Neutrophil (primary cell): ENCODE data around the gene WDR74.
"Not testable (repeated sequence)": the region's sequence is repeated elsewhere in the genome, so short reads cannot be mapped to it uniquely, and the experiment has no call there.

Source experiments
- H3K27ac ChIP-seq: fragments of 200-600 bp; sonication (generic); 2 replicates; pipeline ENCODE4 v1.5.1; 2016; ENCODE audit warnings: mild to moderate bottlenecking, moderate library complexity
- H3K27me3 ChIP-seq: fragments of 200-600 bp; sonication (generic); 2 replicates; pipeline ENCODE4 v1.6.0; 2016; ENCODE audit warnings: mild to moderate bottlenecking
- H3K36me3 ChIP-seq: fragments of 200-600 bp; sonication (generic); 2 replicates; pipeline ENCODE4 v1.5.1; 2017
- H3K4me1 ChIP-seq, 2 experiments: fragments of 200-600 bp in 1 of 2; sonication (generic) in 1 of 2; 1 replicate in 1 of 2; 2 replicates in 1 of 2; pipeline versions ENCODE4 v1.5.1 to v1.6.1; 2013 to 2016; ENCODE audit warnings: low read depth in 1 of 2, low read length in 1 of 2, mild to moderate bottlenecking in 1 of 2, moderate library complexity in 1 of 2; ENCODE audit not compliant: control insufficient read depth in 1 of 2, insufficient read depth in 1 of 2
- H3K4me3 ChIP-seq, 2 experiments: fragments of 200-600 bp in 1 of 2; sonication (generic) in 1 of 2; 1 replicate in 1 of 2; 2 replicates in 1 of 2; pipeline ENCODE4 v1.5.1; 2013 to 2016; ENCODE audit warnings: low read depth in 1 of 2, low read length in 1 of 2, mild to moderate bottlenecking in 1 of 2, moderate library complexity in 1 of 2
- H3K9me3 ChIP-seq: fragments of 200-600 bp; sonication (generic); 2 replicates; pipeline ENCODE4 v1.5.1; 2016
- TF ChIP-seq, protein P1 (sequence below): fragments of 200-600 bp; sonication (generic); IDR thresholded peaks from 2 replicates; pipeline ENCODE4 v1.5.1; 2016; ENCODE audit warnings: antibody characterized with exemption

The WDR74 gene

DNA sequence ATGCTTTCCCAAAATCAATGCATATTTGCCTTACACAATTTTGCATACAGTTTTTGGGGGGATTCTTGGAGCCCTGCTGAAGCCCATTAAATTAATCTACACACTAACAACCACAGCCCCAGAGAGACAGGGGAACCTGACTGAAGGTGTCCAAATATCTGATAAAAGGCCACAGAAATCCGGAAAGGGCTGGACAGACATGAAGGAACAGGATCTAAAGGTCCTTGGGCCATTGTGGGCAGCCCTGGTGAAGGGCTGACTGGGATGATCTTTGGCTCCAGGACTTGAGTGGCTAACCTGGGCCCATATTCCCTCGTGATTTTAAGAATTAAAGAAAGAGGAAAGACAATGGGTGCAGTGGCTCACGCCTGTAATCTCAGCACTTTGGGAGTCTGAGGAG lies 6.8 kb upstream of the WDR74 start:
- TF ChIP-seq, protein P1, sequence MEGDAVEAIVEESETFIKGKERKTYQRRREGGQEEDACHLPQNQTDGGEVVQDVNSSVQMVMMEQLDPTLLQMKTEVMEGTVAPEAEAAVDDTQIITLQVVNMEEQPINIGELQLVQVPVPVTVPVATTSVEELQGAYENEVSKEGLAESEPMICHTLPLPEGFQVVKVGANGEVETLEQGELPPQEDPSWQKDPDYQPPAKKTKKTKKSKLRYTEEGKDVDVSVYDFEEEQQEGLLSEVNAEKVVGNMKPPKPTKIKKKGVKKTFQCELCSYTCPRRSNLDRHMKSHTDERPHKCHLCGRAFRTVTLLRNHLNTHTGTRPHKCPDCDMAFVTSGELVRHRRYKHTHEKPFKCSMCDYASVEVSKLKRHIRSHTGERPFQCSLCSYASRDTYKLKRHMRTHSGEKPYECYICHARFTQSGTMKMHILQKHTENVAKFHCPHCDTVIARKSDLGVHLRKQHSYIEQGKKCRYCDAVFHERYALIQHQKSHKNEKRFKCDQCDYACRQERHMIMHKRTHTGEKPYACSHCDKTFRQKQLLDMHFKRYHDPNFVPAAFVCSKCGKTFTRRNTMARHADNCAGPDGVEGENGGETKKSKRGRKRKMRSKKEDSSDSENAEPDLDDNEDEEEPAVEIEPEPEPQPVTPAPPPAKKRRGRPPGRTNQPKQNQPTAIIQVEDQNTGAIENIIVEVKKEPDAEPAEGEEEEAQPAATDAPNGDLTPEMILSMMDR: no peak
- H3K27ac ChIP-seq: no peak overlapping the region

DNA sequence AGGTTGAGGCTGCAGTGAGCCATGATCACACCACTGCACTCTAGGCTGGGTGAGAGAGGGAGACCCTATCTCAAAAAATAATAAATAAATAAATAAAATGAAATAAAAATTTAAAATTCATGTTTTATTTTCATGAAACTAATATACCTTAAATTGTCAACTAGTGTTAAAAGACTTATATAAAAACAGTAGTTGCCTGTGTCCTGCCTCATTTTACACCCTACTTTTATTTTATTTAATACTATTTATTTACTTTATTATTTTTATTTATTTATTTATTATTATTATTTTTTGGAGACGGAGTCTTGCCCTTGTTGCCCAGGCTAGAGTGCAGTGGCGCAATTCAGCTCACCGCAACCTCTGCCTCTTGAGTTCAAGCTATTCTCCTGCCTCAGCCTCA lies 4.8 kb upstream of the WDR74 start:
- Histone ChIP-seq H3K9me3 (no peaks in the 10 kb centered on the region), H3K27ac (no peak overlapping the region), H3K4me3 (no peak overlapping the region), H3K36me3 (no peaks in the 10 kb centered on the region), H3K4me1 (peaks cover 17 to 31% of the 10 kb centered on the region in 2 experiments), H3K27me3 (no peaks in the 10 kb centered on the region)
- TF ChIP-seq, protein P1: no peak

More for the DNA sequence above, 6.8 kb upstream of the WDR74 start:
- Histone ChIP-seq H3K4me1 (peaks cover 12 to 17% of the 10 kb centered on the region in 2 experiments), H3K36me3 (no peaks in the 10 kb centered on the region), H3K27me3 (no peaks in the 10 kb centered on the region), H3K4me3 (no peak overlapping the region), H3K9me3 (no peaks in the 10 kb centered on the region)

DNA sequence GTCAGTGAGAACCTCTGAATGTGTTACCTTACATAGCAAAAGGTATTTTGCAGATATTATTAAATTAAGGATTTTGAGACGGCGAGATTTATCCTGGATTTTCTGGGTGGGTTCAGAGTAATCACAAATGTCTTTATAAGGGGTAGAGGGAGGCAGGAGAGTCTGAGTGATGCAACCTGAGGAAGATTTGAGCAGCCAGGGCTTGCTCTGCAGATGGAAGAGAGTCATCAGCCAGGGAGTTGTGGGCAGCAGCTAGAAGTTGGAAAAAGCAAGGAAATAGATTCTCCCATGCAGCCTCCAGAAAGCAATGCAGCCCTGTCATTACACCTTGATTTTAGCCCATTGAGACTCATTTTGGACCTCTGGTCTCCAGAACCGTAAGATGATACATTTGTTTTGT lies 4.1 kb upstream of the WDR74 start:
- TF ChIP-seq, protein P1: no peak
- Histone ChIP-seq H3K4me3 (no peak overlapping the region), H3K9me3 (no peaks in the 10 kb centered on the region), H3K27ac (no peak overlapping the region), H3K4me1 (peaks cover 23 to 38% of the 10 kb centered on the region in 2 experiments), H3K27me3 (no peaks in the 10 kb centered on the region), H3K36me3 (no peaks in the 10 kb centered on the region)

DNA sequence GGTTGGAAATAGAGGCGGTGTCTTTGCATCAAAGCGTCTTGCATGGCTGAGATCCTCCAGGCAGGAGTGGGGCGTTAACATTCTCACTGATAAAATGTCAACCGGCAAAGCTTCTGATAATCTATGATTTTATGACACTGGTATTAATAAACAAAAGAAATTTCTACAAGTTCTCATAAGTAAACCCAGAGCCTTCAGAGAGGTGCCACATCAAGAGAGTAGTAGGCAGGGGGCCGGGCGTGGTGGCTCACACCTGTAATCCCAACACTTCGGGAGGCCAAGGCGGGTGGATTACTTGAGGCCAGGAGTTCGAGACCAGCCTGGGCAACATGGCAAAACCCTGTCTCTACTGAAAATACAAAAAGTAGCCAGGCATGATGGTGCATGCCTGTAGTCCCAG lies 3.5 kb upstream of the WDR74 start:
- not testable (repeated sequence) for H3K27me3 ChIP-seq, H3K36me3 ChIP-seq, H3K9me3 ChIP-seq
- peaks cover 23 to 38% of the 10 kb centered on the region in 2 experiments for H3K4me1 ChIP-seq
- H3K27ac ChIP-seq: peak overlapping the region; percentile 99
- peak overlapping the region; percentile 89 to 90 for H3K4me3 ChIP-seq

DNA sequence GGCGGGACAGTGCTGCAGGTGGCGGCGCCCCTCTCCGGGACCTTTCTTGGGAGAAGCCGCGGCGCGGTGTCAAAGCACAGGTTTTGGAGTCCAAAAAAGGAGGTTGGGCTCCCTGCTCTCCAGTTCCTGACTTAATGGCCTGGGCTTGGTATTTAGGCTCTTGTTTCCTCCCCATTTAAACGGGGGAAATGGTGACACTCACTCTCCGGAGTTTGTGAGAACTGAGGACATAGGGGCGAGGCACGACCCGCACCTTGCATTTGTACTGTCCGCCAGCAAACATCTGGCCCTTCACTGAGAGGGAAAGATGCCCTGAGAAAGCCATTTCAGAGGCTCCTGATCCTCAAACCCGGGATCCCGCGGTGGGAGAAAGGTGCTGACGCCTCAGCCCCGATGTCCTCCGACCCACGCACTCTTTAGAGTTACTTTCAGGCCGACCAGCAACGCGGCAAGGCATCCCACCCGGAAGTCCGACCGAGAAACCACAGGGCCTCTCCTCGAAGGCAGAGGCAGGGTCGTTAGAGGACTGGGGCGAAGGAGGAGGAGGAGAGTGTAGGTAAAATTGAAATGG lies 2.9 kb upstream of the WDR74 start:
- Histone ChIP-seq H3K36me3 (no peaks in the 10 kb centered on the region), H3K4me1 (peaks cover 23 to 38% of the 10 kb centered on the region in 2 experiments), H3K9me3 (no peaks in the 10 kb centered on the region), H3K27me3 (no peaks in the 10 kb centered on the region), H3K27ac (peak overlapping the region; percentile 99), H3K4me3 (peak overlapping the region; percentile 89 to 90)
- TF ChIP-seq, protein P1: no peak

DNA sequence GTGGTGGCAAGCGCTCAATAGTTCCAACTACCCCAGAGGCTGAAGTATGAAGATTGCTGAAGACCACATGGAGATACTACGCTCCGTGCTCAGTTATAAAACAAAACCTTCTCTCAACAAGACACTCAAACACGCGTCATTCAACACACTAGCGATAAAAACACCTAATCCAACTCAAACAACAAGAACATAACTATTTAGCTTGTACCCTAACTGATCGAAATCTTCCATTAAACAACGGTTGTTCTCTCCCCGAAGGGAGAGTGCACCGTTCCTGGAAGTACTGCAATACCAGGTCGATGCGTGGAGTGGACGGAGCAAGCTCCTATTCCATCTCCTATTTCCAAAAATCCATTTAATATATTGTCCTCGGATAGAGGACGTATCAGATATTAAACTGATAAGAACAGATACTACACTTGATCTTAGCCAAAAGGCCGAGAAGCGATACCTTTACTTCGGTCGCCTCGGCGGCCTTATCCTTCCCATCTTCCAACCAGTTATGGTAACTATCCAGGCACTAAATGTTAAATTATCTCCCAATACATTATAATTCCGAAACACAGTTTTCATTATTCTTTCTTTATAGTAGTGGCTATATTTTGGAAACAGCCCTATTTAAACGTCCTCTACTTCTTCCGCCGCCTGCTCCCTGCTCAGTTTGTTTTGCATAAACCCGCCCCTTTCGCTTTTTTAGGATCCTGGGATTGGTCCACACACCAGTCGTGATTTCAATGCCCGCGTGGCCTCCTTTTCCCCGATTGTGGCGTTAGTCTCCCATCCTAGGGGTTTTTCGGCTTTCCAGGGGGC lies 2.2 kb upstream of the WDR74 start:
- Histone ChIP-seq H3K9me3 (no peaks in the 10 kb centered on the region), H3K4me3 (peak overlapping the region; percentile 89 to 90), H3K27me3 (no peaks in the 10 kb centered on the region), H3K4me1 (peaks cover 23 to 38% of the 10 kb centered on the region in 2 experiments), H3K27ac (peak overlapping the region; percentile 99), H3K36me3 (no peaks in the 10 kb centered on the region)
- TF ChIP-seq, protein P1: peak; percentile 13

DNA sequence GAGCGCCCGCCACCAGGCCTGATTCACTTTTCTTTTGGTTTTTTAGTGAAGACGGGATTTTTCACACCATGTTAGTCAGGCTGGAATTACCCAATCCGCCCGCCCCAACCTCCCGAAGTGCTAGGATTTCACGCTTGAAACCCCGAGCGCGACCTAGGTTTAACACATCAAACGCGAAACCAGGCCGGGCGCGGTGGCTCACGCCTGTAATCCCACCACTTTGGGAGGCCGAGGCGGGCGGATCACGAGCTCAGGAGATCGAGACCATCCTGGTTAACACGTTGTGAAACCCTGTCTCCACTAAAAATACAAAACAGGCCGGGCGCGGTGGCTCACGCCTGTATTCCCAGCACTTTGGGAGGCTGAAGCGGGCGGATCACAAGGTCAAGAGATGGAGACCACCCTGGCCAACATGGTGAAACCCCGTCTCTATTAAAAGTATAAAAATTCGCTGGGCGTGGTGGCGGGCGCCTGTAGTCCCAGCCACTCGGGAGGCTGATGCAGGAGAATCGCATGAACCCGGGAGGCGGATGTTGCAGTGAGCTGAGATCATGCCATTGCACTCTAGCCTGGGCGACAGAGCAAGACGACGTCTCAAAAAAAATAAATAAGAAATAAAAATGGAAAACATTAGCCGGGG lies 1.5 kb upstream of the WDR74 start:
- Histone ChIP-seq H3K27ac (peak overlapping the region; percentile 99), H3K4me1 (peaks cover 23 to 38% of the 10 kb centered on the region in 2 experiments), H3K4me3 (peak overlapping the region; percentile 89 to 90)
- H3K36me3 ChIP-seq, H3K9me3 ChIP-seq, H3K27me3 ChIP-seq: not testable (repeated sequence)
